Prostate gland (tissue), 2 donors: ENCODE data around the gene ADM. TPM values are rescaled to one million over a fixed set of nuclear protein-coding genes. Genes with fewer than 3 reads are reported as not detected.

Source experiments
- DNase-seq: peaks from one replicate; pipeline ENCODE4 v3.0.0-alpha.2; 2019; ENCODE audit warnings: low spot score
- H3K27ac ChIP-seq, 2 donors: fragments of 200-600 bp; sonication (generic); 2 replicates each; pipeline ENCODE4 v1.5.1; 2017 to 2019
- H3K27me3 ChIP-seq: fragments of 200-600 bp; sonication (generic); replicated peaks from 2 replicates; pipeline ENCODE4 v1.5.1; 2019; ENCODE audit not compliant: insufficient read depth
- H3K36me3 ChIP-seq, 2 donors: fragments of 200-600 bp; sonication (generic); 1 replicate in 1 of 2; 2 replicates in 1 of 2; pipeline versions ENCODE4 v1.5.1 to v1.8.1; 2017 to 2019
- H3K4me1 ChIP-seq: fragments of 200-600 bp; sonication (generic); replicated peaks from 2 replicates; pipeline ENCODE4 v1.5.1; 2019
- H3K4me3 ChIP-seq, 2 donors: fragments of 200-600 bp; sonication (generic); 2 replicates each; pipeline ENCODE4 v1.5.1; 2017 to 2019
- H3K9me3 ChIP-seq: fragments of 200-600 bp; sonication (generic); 2 replicates; pipeline ENCODE4 v1.5.1; 2017
- POLR2A ChIP-seq: fragments of 450-650 bp; IDR thresholded peaks from one replicate; pipeline ENCODE4 v1.6.1; 2016; ENCODE audit warnings: antibody characterized with exemption, mild to moderate bottlenecking
- POLR2AphosphoS5 ChIP-seq: sonication (generic); formaldehyde crosslinking; IDR thresholded peaks from one replicate; pipeline ENCODE4 v1.6.1; 2017; ENCODE audit warnings: antibody characterized with exemption
- WGBS: methylation state at CpG from one replicate; pipeline ENCODE4 v1.1.5; 2018; 5-methylcytosine and 5-hydroxymethylcytosine counted together
- intact Hi-C: fragments of 100-400 bp; cut with DNase I; formaldehyde crosslinking; loops from one replicate; pipeline ENCODE4 v1.14.2; 2022
- total RNA-seq, 2 donors: library from RNA; depleted of rRNA; stranded (reverse); fragments of >200 nt; gene quantifications; one replicate each; pipeline ENCODE4 v1.1.0, GENCODE V29; 2016
- TF ChIP-seq, protein P1 (sequence below), 4 experiments: fragments of 200-600 bp in 2 of 4; fragments of 450-650 bp in 2 of 4; sonication (generic) in 2 of 4; IDR thresholded peaks; 1 replicate in 3 of 4; 2 replicates in 1 of 4; pipeline ENCODE4 v1.5.1; 2016 to 2019; ENCODE audit warnings: antibody characterized with exemption in 4 of 4, mild to moderate bottlenecking in 2 of 4, moderate library complexity in 2 of 4

ADM gene
- total RNA-seq, 2 donors from 2014 or later, result 20.4 to 33.7 TPM

- no peaks in the 10 kb centered on the region for H3K4me1 ChIP-seq
Observed at GRCh38 chr11:10311802-10312201, 6.9 kb downstream of the ADM start.

GRCh38 chr11:10314199-10315072 is 9.6 kb downstream of the ADM start:
- H3K4me3 ChIP-seq, result no peak overlapping the region
- no peak for DNase-seq
- H3K4me1 ChIP-seq, result no peaks in the 10 kb centered on the region
- no peaks in the 10 kb centered on the region for H3K36me3 ChIP-seq
- WGBS, result 51% methylated on average over 8 of the region's 8 CpGs
- intact Hi-C loops, result no loop called here
- no peaks in the 10 kb centered on the region for H3K9me3 ChIP-seq
- no peaks in the 10 kb centered on the region for H3K27me3 ChIP-seq
- TF ChIP-seq, protein P1, sequence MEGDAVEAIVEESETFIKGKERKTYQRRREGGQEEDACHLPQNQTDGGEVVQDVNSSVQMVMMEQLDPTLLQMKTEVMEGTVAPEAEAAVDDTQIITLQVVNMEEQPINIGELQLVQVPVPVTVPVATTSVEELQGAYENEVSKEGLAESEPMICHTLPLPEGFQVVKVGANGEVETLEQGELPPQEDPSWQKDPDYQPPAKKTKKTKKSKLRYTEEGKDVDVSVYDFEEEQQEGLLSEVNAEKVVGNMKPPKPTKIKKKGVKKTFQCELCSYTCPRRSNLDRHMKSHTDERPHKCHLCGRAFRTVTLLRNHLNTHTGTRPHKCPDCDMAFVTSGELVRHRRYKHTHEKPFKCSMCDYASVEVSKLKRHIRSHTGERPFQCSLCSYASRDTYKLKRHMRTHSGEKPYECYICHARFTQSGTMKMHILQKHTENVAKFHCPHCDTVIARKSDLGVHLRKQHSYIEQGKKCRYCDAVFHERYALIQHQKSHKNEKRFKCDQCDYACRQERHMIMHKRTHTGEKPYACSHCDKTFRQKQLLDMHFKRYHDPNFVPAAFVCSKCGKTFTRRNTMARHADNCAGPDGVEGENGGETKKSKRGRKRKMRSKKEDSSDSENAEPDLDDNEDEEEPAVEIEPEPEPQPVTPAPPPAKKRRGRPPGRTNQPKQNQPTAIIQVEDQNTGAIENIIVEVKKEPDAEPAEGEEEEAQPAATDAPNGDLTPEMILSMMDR (IDR thresholded peaks at IDR 0.05), result no peak
- no peak for TF ChIP-seq POLR2AphosphoS5
- TF ChIP-seq POLR2A, result no peak
- H3K27ac ChIP-seq, result no peak overlapping the region

More at GRCh38 chr11:10311802-10312201, 6.9 kb downstream of the ADM start:
- intact Hi-C loops, result no loop called here
- Histone ChIP-seq H3K27me3 (no peaks in the 10 kb centered on the region), H3K36me3 (no peaks in the 10 kb centered on the region), H3K27ac (no peak overlapping the region), H3K4me3 (no peak overlapping the region), H3K9me3 (no peaks in the 10 kb centered on the region)
- TF ChIP-seq POLR2A (no peak), POLR2AphosphoS5 (no peak)
- TF ChIP-seq, protein P1 (IDR thresholded peaks at IDR 0.05), result no peak
- no peak for DNase-seq
- 97% methylated on average over 2 of the region's 2 CpGs for WGBS

DNA sequence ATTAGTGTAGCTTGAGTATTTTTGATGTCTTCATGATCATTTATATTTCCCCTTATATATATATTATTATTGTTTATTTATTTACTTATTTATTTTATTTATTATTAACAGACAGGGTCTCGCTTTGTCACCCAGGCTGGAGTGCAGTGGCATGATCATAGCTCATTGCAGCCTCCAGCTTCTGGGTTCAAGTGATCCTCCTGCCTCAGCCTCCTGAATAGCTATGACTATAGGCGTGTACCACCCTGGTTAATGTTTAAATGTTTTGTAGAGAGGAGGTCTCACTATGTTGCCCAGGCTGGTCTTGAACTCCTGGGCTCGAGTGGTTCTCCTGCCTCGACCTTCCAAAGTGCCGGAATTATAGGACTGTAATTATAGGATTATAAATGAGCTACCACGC is 10.2 kb downstream of the ADM start:
- no peak for DNase-seq
- Histone ChIP-seq H3K27me3 (no peaks in the 10 kb centered on the region), H3K4me3 (no peak overlapping the region), H3K4me1 (no peaks in the 10 kb centered on the region), H3K27ac (no peak overlapping the region), H3K36me3 (no peaks in the 10 kb centered on the region), H3K9me3 (no peaks in the 10 kb centered on the region)
- intact Hi-C loops, result no loop called here
- TF ChIP-seq POLR2AphosphoS5 (no peak), POLR2A (no peak)
- TF ChIP-seq, protein P1 (IDR thresholded peaks at IDR 0.05), result no peak
- WGBS, result 93% methylated on average over 6 of the region's 6 CpGs

- TF ChIP-seq POLR2A, result no peak
- TF ChIP-seq, protein P1 (IDR thresholded peaks at IDR 0.05), result no peak
- TF ChIP-seq POLR2AphosphoS5, result no peak
- WGBS, result 59% methylated on average over 4 of the region's 4 CpGs
- intact Hi-C loops, result no loop called here
Observed at GRCh38 chr11:10317151-10317755, 12.4 kb downstream of the ADM start.

More at GRCh38 chr11:10317151-10317755, 12.4 kb downstream of the ADM start:
- no peak for DNase-seq
- H3K27me3 ChIP-seq, result no peaks in the 10 kb centered on the region
- no peak overlapping the region for H3K27ac ChIP-seq
- no peak overlapping the region for H3K4me3 ChIP-seq
- no peaks in the 10 kb centered on the region for H3K4me1 ChIP-seq
- no peaks in the 10 kb centered on the region for H3K36me3 ChIP-seq
- no peaks in the 10 kb centered on the region for H3K9me3 ChIP-seq
